Stimulated activated naive B cell treated with anti-CD40 and anti-IgM and Interleukin-4, amounts not matched to agents 10 μg/mL and 1 μg/mL and 100 μg/mL, for 72 hours (primary cell): Measurements from ENCODE around the gene TRIM33.

ENCODE experiments used
- ATAC-seq, 2 donors: fragments of 150-1000 bp; cut with Tn5 transposase; replicated peaks; 2 replicates each; pipeline ENCODE4 v1.10.0; 2021; ENCODE audit warnings: moderate library complexity in 1 of 2
- DNase-seq: peaks from one replicate; pipeline ENCODE4 v3.0.0; 2021
- H3K27ac Mint-ChIP-seq: one replicate; pipeline ENCODE4 v1.8.0; 2022; ENCODE audit warnings: mild to moderate bottlenecking, mixed read lengths
- H3K27me3 Mint-ChIP-seq, 2 donors: one replicate each; pipeline ENCODE4 v1.8.0; 2022; ENCODE audit warnings: mixed read lengths in 2 of 2
- H3K36me3 Mint-ChIP-seq, 2 donors: one replicate each; pipeline ENCODE4 v1.8.0; 2022; ENCODE audit warnings: mixed read lengths in 2 of 2, mild to moderate bottlenecking in 1 of 2
- H3K4me1 Mint-ChIP-seq, 2 donors: one replicate each; pipeline ENCODE4 v1.8.0; 2022; ENCODE audit warnings: mixed read lengths in 2 of 2, mild to moderate bottlenecking in 1 of 2
- H3K4me3 Mint-ChIP-seq, 2 donors: one replicate each; pipeline ENCODE4 v1.8.0; 2022; ENCODE audit warnings: mild to moderate bottlenecking in 2 of 2, mixed read lengths in 2 of 2, moderate library complexity in 1 of 2
- H3K9me3 Mint-ChIP-seq, 2 donors: one replicate each; pipeline ENCODE4 v1.8.0; 2022; ENCODE audit warnings: mixed read lengths in 2 of 2, mild to moderate bottlenecking in 1 of 2

Gene TRIM33

GRCh38 chr1:114511032-114511785 lies at the start of gene TRIM33:
Gene TRIM33 (minus strand): TSS chr1:114511203. CDS start chr1:114511076, 127 bp downstream.
- ATAC-seq (peak; percentile 81 to 85), DNase-seq (peak; percentile 90)
- Mint-ChIP-seq H3K9me3 (no peaks in the 10 kb centered on the region), H3K27ac (peak within 1 kb of the TSS; percentile 100), H3K36me3 (peaks cover 6 to 28% of the 10 kb centered on the region in 2 donors), H3K4me1 (peaks cover 32 to 56% of the 10 kb centered on the region in 2 donors), H3K4me3 (peak within 1 kb of the TSS; percentile 84 to 95), H3K27me3 (no peaks in the 10 kb centered on the region)

GRCh38 chr1:114559356-114559755 lies 48.4 kb upstream of the TRIM33 start:
- H3K4me3 Mint-ChIP-seq: peak overlapping the region in 1 of 2 donors; percentile 35
- peaks cover 16 to 19% of the 10 kb centered on the region in 2 donors for H3K36me3 Mint-ChIP-seq
- no peaks in the 10 kb centered on the region for H3K27me3 Mint-ChIP-seq
- peak overlapping the region; percentile 59 for H3K27ac Mint-ChIP-seq
- H3K4me1 Mint-ChIP-seq: peaks cover 17 to 38% of the 10 kb centered on the region in 2 donors
- H3K9me3 Mint-ChIP-seq: peaks cover 0 to 2% of the 10 kb centered on the region in 2 donors
- DNase-seq (no peak), ATAC-seq (peak; percentile 94 to 95)

- peaks cover 0 to 2% of the 10 kb centered on the region in 2 donors for H3K9me3 Mint-ChIP-seq
- no peak overlapping the region for H3K4me3 Mint-ChIP-seq
- no peak overlapping the region for H3K27ac Mint-ChIP-seq
- no peak for DNase-seq
- ATAC-seq: peak; percentile 51 to 70
- no peaks in the 10 kb centered on the region for H3K27me3 Mint-ChIP-seq
- peaks cover 17 to 38% of the 10 kb centered on the region in 2 donors for H3K4me1 Mint-ChIP-seq
- H3K36me3 Mint-ChIP-seq: peaks cover 16 to 17% of the 10 kb centered on the region in 2 donors
These were observed 47.5 kb upstream of the TRIM33 start for GRCh38 chr1:114558544-114558943.

- no peak overlapping the region for H3K4me3 Mint-ChIP-seq
- H3K36me3 Mint-ChIP-seq: peaks cover 0 to 2% of the 10 kb centered on the region in 2 donors
- ATAC-seq (no peak), DNase-seq (no peak)
- no peaks in the 10 kb centered on the region for H3K9me3 Mint-ChIP-seq
- no peak overlapping the region for H3K27ac Mint-ChIP-seq
- peaks cover 8 to 13% of the 10 kb centered on the region in 2 donors for H3K4me1 Mint-ChIP-seq
- H3K27me3 Mint-ChIP-seq: no peaks in the 10 kb centered on the region
These were observed 43.6 kb upstream of the TRIM33 start for GRCh38 chr1:114554577-114554976.

- Mint-ChIP-seq H3K27ac (no peak overlapping the region), H3K4me1 (no peaks in the 10 kb centered on the region), H3K4me3 (no peak overlapping the region), H3K36me3 (peaks cover 0 to 2% of the 10 kb centered on the region in 2 donors), H3K9me3 (no peaks in the 10 kb centered on the region), H3K27me3 (no peaks in the 10 kb centered on the region)
- DNase-seq (no peak), ATAC-seq (no peak)
These were observed 41.2 kb upstream of the TRIM33 start for GRCh38 chr1:114552106-114552639.

- H3K27ac Mint-ChIP-seq: no peak overlapping the region
- H3K4me1 Mint-ChIP-seq: no peaks in the 10 kb centered on the region
- ATAC-seq: no peak
- no peaks in the 10 kb centered on the region for H3K9me3 Mint-ChIP-seq
- peaks cover 0 to 2% of the 10 kb centered on the region in 2 donors for H3K36me3 Mint-ChIP-seq
- no peaks in the 10 kb centered on the region for H3K27me3 Mint-ChIP-seq
- no peak overlapping the region for H3K4me3 Mint-ChIP-seq
- DNase-seq: no peak
These were observed 40.4 kb upstream of the TRIM33 start for GRCh38 chr1:114551400-114551799.

- no peak for DNase-seq
- Mint-ChIP-seq H3K9me3 (no peaks in the 10 kb centered on the region), H3K4me1 (no peaks in the 10 kb centered on the region), H3K36me3 (peaks cover 0 to 2% of the 10 kb centered on the region in 2 donors), H3K27me3 (no peaks in the 10 kb centered on the region), H3K4me3 (no peak overlapping the region), H3K27ac (no peak overlapping the region)
- ATAC-seq: no peak
These were observed 39.3 kb upstream of the TRIM33 start for GRCh38 chr1:114550336-114550735.

- Mint-ChIP-seq H3K27ac (no peak overlapping the region), H3K9me3 (peaks cover 0 to 1% of the 10 kb centered on the region in 2 donors)
These were observed 38.1 kb upstream of the TRIM33 start for GRCh38 chr1:114549137-114549536.

GRCh38 chr1:114547076-114547475 lies 36.1 kb upstream of the TRIM33 start:
- no peak overlapping the region for H3K4me3 Mint-ChIP-seq
- H3K27ac Mint-ChIP-seq: no peak overlapping the region
- H3K4me1 Mint-ChIP-seq: no peaks in the 10 kb centered on the region
- H3K9me3 Mint-ChIP-seq: peaks cover 0 to 1% of the 10 kb centered on the region in 2 donors
- peaks cover 0 to 6% of the 10 kb centered on the region in 2 donors for H3K36me3 Mint-ChIP-seq
- ATAC-seq: no peak
- DNase-seq: no peak
- no peaks in the 10 kb centered on the region for H3K27me3 Mint-ChIP-seq

More at GRCh38 chr1:114549137-114549536, 38.1 kb upstream of the TRIM33 start:
- no peak for DNase-seq
- peaks cover 2 to 6% of the 10 kb centered on the region in 2 donors for H3K36me3 Mint-ChIP-seq
- no peaks in the 10 kb centered on the region for H3K4me1 Mint-ChIP-seq
- no peak overlapping the region for H3K4me3 Mint-ChIP-seq
- no peaks in the 10 kb centered on the region for H3K27me3 Mint-ChIP-seq
- ATAC-seq: no peak

GRCh38 chr1:114545796-114546195 lies 34.8 kb upstream of the TRIM33 start:
- DNase-seq: no peak
- H3K4me1 Mint-ChIP-seq: no peaks in the 10 kb centered on the region
- peaks cover 0 to 6% of the 10 kb centered on the region in 2 donors for H3K36me3 Mint-ChIP-seq
- no peak for ATAC-seq
- H3K9me3 Mint-ChIP-seq: peaks cover 0 to 1% of the 10 kb centered on the region in 2 donors
- H3K27me3 Mint-ChIP-seq: no peaks in the 10 kb centered on the region
- H3K4me3 Mint-ChIP-seq: no peak overlapping the region
- H3K27ac Mint-ChIP-seq: no peak overlapping the region

GRCh38 chr1:114545315-114545714 lies 34.3 kb upstream of the TRIM33 start:
- Mint-ChIP-seq H3K27ac (no peak overlapping the region), H3K4me1 (no peaks in the 10 kb centered on the region), H3K36me3 (peaks cover 0 to 6% of the 10 kb centered on the region in 2 donors), H3K9me3 (peaks cover 0 to 1% of the 10 kb centered on the region in 2 donors), H3K27me3 (no peaks in the 10 kb centered on the region), H3K4me3 (no peak overlapping the region)
- ATAC-seq (no peak), DNase-seq (no peak)

GRCh38 chr1:114540821-114541220 lies 29.8 kb upstream of the TRIM33 start:
- no peak overlapping the region for H3K4me3 Mint-ChIP-seq
- ATAC-seq (no peak), DNase-seq (no peak)
- peaks cover 0 to 1% of the 10 kb centered on the region in 2 donors for H3K9me3 Mint-ChIP-seq
- peaks cover 0 to 4% of the 10 kb centered on the region in 2 donors for H3K27me3 Mint-ChIP-seq
- no peak overlapping the region for H3K27ac Mint-ChIP-seq
- H3K4me1 Mint-ChIP-seq: no peaks in the 10 kb centered on the region
- H3K36me3 Mint-ChIP-seq: peaks cover 0 to 6% of the 10 kb centered on the region in 2 donors

- H3K4me3 Mint-ChIP-seq: no peak overlapping the region
- H3K9me3 Mint-ChIP-seq: peaks cover 0 to 1% of the 10 kb centered on the region in 2 donors
- no peak for DNase-seq
- ATAC-seq: no peak
- peaks cover 0 to 6% of the 10 kb centered on the region in 2 donors for H3K36me3 Mint-ChIP-seq
- H3K27me3 Mint-ChIP-seq: peaks cover 0 to 4% of the 10 kb centered on the region in 2 donors
- no peaks in the 10 kb centered on the region for H3K4me1 Mint-ChIP-seq
- H3K27ac Mint-ChIP-seq: no peak overlapping the region
These were observed 29.3 kb upstream of the TRIM33 start for GRCh38 chr1:114540272-114540671.

- no peak overlapping the region for H3K4me3 Mint-ChIP-seq
- H3K27ac Mint-ChIP-seq: no peak overlapping the region
- ATAC-seq (no peak), DNase-seq (no peak)
- no peaks in the 10 kb centered on the region for H3K36me3 Mint-ChIP-seq
- peaks cover 0 to 4% of the 10 kb centered on the region in 2 donors for H3K4me1 Mint-ChIP-seq
- H3K27me3 Mint-ChIP-seq: peaks cover 0 to 4% of the 10 kb centered on the region in 2 donors
- no peaks in the 10 kb centered on the region for H3K9me3 Mint-ChIP-seq
These were observed 25.0 kb upstream of the TRIM33 start for GRCh38 chr1:114536043-114536442.

GRCh38 chr1:114535401-114535800 lies 24.4 kb upstream of the TRIM33 start:
- Mint-ChIP-seq H3K27ac (no peak overlapping the region), H3K9me3 (no peaks in the 10 kb centered on the region), H3K27me3 (peaks cover 0 to 4% of the 10 kb centered on the region in 2 donors), H3K36me3 (no peaks in the 10 kb centered on the region), H3K4me3 (no peak overlapping the region), H3K4me1 (peaks cover 0 to 4% of the 10 kb centered on the region in 2 donors)
- DNase-seq (no peak), ATAC-seq (no peak)
